HL-60 (cell line): ENCODE data around the gene LYRM2.

Source experiments
- DNase-seq, 2 experiments: peaks; one replicate each; pipeline ENCODE4 v3.0.0-alpha.2; 2010 to 2020; ENCODE audit warnings: low read depth in 1 of 2, low spot score in 1 of 2
- H3K27ac ChIP-seq: fragments of 250-450 bp; sonication (Bioruptor Pico); replicated peaks from 2 replicates; pipeline ENCODE4 v1.5.1; 2020; ENCODE audit warnings: mild to moderate bottlenecking, moderate library complexity
- H3K27me3 ChIP-seq: fragments of 250-450 bp; sonication (Bioruptor Pico); 2 replicates; pipeline ENCODE4 v1.5.1; 2021; ENCODE audit warnings: mild to moderate bottlenecking, moderate library complexity; ENCODE audit not compliant: insufficient read depth, poor library complexity, severe bottlenecking
- H3K4me3 ChIP-seq: replicated peaks from 2 replicates; pipeline ENCODE4 v1.5.1; 2011; ENCODE audit warnings: mild to moderate bottlenecking, control low read depth, low read length; ENCODE audit not compliant: insufficient read depth
- GABPA ChIP-seq: IDR thresholded peaks from 2 replicates; pipeline ENCODE4 v1.6.1; 2012; ENCODE audit warnings: low read depth
- POLR2AphosphoS5 ChIP-seq: IDR thresholded peaks from 2 replicates; pipeline ENCODE4 v1.6.1; 2012; ENCODE audit warnings: low read depth
- SPI1 ChIP-seq: IDR thresholded peaks from 2 replicates; pipeline ENCODE4 v1.6.1; 2012; ENCODE audit warnings: low read depth, mild to moderate bottlenecking, borderline replicate concordance
- TF ChIP-seq, protein P1 (sequence below): IDR thresholded peaks from 2 replicates; pipeline ENCODE4 v1.6.1; 2012; ENCODE audit warnings: low read depth; ENCODE audit not compliant: insufficient replicate concordance
- TF ChIP-seq, protein P2 (sequence below): IDR thresholded peaks from one replicate; pipeline ENCODE4 v1.5.1; 2011; ENCODE audit warnings: low read length, control low read depth, inconsistent platforms; ENCODE audit not compliant: insufficient read depth

LYRM2 gene

DNA sequence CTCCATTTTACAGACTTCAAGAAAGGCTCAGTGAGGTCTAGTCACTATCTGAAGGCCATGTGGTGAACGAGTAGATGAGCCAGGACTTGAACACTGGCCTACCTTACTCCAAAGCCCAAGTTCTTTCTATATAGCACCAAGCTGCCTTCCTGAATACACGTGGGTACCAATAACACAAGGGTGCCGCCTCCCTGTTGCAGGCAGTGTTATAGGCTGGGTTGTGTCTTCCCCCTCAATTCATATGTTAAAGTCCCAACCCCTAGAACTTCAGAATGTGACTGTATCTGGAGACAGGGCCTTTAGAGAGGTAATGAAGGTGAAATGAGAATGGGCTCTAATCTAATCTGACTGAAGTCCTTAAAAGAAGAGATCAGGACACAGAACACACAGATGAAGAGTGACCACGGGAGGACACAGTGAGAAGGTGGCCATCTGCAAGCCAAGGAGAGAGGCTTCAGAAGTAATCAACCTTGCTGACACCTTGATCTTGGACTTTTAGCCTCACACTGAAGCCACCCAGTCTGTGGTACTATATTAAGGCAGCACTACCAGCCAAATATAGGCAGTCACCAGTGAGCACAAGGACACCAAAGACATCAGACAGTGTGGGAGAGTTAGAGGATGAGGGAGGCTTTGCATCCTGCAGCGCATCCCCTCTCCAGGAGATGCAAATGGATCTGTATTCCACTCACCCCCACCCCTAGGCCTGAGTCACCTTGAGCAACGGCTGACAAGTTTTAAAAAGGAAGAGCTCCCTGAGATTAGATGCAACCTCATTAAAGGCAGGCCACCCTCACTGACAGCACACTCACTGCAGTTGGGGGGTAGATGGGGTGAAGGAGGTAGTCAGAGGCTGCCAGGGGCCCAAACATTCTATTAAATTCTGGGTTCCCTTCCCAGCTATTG, 40.9 kb upstream of the LYRM2 start:
- no peak for DNase-seq
- H3K4me3 ChIP-seq: no peak overlapping the region
- no peak overlapping the region for H3K27ac ChIP-seq
- H3K27me3 ChIP-seq: no peaks in the 10 kb centered on the region
- no peak for TF ChIP-seq GABPA

DNA sequence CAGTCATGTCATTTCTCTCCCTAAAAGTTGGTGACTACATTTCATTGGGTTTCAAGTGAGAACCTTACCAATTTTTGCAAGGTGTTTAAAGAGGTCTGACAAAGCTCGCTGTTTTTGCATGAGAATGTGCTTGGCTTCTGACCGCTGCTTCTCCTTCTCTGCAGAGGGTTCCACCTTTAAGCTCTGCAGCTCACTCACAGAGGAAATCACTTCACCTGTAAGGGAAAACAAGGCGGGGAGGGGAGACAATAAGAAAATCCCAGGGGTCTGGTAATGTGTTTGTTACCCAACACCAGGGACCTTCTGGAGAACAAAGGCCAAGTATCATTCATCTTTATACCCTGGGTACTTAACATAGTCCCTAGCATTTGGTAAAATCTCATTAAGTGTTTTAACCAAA, 40.0 kb upstream of the LYRM2 start:
- Histone ChIP-seq H3K27ac (no peak overlapping the region), H3K4me3 (no peak overlapping the region), H3K27me3 (no peaks in the 10 kb centered on the region)
- no peak for DNase-seq
- TF ChIP-seq POLR2AphosphoS5: no peak
- TF ChIP-seq, protein P1, sequence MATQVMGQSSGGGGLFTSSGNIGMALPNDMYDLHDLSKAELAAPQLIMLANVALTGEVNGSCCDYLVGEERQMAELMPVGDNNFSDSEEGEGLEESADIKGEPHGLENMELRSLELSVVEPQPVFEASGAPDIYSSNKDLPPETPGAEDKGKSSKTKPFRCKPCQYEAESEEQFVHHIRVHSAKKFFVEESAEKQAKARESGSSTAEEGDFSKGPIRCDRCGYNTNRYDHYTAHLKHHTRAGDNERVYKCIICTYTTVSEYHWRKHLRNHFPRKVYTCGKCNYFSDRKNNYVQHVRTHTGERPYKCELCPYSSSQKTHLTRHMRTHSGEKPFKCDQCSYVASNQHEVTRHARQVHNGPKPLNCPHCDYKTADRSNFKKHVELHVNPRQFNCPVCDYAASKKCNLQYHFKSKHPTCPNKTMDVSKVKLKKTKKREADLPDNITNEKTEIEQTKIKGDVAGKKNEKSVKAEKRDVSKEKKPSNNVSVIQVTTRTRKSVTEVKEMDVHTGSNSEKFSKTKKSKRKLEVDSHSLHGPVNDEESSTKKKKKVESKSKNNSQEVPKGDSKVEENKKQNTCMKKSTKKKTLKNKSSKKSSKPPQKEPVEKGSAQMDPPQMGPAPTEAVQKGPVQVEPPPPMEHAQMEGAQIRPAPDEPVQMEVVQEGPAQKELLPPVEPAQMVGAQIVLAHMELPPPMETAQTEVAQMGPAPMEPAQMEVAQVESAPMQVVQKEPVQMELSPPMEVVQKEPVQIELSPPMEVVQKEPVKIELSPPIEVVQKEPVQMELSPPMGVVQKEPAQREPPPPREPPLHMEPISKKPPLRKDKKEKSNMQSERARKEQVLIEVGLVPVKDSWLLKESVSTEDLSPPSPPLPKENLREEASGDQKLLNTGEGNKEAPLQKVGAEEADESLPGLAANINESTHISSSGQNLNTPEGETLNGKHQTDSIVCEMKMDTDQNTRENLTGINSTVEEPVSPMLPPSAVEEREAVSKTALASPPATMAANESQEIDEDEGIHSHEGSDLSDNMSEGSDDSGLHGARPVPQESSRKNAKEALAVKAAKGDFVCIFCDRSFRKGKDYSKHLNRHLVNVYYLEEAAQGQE: no peak
- TF ChIP-seq SPI1: no peak
- TF ChIP-seq, protein P2, sequence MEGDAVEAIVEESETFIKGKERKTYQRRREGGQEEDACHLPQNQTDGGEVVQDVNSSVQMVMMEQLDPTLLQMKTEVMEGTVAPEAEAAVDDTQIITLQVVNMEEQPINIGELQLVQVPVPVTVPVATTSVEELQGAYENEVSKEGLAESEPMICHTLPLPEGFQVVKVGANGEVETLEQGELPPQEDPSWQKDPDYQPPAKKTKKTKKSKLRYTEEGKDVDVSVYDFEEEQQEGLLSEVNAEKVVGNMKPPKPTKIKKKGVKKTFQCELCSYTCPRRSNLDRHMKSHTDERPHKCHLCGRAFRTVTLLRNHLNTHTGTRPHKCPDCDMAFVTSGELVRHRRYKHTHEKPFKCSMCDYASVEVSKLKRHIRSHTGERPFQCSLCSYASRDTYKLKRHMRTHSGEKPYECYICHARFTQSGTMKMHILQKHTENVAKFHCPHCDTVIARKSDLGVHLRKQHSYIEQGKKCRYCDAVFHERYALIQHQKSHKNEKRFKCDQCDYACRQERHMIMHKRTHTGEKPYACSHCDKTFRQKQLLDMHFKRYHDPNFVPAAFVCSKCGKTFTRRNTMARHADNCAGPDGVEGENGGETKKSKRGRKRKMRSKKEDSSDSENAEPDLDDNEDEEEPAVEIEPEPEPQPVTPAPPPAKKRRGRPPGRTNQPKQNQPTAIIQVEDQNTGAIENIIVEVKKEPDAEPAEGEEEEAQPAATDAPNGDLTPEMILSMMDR: no peak
- no peak for TF ChIP-seq GABPA

DNA sequence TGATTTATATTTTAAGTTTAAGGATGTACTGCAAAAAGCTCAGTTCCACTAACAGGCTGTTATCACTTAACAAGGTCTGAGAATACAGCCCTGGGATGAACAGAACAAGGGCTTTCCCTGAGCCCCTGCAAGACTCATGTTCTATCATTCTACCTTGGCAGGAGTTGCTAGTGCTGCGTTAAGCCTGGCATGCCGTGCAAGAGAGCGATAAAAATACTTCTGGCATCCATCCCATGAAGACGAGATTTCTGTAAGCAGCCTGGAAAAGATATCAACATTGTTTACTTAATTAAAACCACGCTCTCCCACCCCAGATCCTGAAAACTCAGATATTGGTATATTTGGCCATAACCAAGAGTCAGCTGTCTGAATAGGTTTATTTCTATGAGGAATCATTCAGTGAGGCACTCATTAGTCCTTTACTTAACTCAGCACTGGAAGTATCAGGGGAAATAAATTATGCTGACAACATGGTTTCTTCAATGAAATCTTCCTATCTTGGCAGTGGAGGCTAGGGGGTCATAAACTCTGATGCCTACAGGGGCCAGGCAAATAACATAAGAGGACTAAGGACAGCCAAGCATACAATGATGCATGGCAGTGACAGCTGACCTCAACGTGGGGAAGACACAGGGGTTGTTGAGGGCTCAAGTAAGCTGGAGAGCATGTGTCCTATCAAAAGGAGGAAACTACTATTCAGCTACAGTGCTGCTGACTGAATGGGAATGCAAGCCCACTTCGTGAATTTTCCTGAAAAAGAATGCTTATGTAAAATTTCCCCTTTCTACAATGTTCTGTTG, 37.6 kb upstream of the LYRM2 start:
- Histone ChIP-seq H3K27ac (no peak overlapping the region), H3K4me3 (no peak overlapping the region), H3K27me3 (no peaks in the 10 kb centered on the region)
- DNase-seq: no peak
- TF ChIP-seq GABPA (no peak), POLR2AphosphoS5 (no peak), SPI1 (no peak)
- TF ChIP-seq, protein P2: no peak
- TF ChIP-seq, protein P1: no peak

DNA sequence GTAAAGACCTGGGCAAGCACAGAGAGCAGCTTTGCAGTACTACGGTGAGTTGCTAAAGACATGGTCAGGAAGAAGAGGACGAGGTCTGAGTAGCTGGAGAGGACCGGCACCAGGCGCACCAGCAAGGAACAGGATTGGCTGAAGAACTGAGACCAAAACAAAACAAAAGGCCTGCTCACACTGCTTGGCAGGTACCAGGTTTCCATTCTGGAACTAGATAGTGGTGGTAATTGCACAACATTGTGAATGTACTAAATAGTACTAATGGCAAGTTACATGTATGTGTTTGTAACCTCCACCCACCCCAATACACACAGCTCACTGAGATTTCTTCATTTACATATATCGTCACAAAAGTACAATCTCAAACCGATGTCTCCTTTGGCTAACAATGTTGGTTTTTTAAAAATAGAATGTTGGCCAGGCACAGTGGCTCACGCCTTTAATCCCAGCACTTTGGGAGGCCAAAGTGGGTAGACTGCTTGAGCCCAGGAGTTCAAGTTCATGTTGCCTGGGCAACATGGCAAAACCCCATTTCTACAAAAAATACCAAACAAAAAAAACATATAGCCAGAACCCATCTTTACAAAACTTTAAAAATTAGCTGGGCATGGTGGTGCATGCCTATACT, 32.5 kb upstream of the LYRM2 start:
- no peak overlapping the region for H3K27ac ChIP-seq
- H3K4me3 ChIP-seq: no peak overlapping the region
- TF ChIP-seq, protein P1: no peak
- TF ChIP-seq SPI1: no peak
- TF ChIP-seq, protein P2: no peak
- no peak for TF ChIP-seq GABPA
- no peak for TF ChIP-seq POLR2AphosphoS5
- no peak for DNase-seq
- no peaks in the 10 kb centered on the region for H3K27me3 ChIP-seq
